Stimulated activated CD8-positive, alpha-beta memory T cell treated with anti-CD3 and anti-CD28 coated beads, Interleukin-4, amount 100 ng/mL, for 1 hour (primary cell): ENCODE results near the gene CLDN8.

Source experiments
- DNase-seq, 2 donors: peaks; one replicate each; pipeline ENCODE4 v3.0.0-alpha.2; 2020; ENCODE audit warnings: low read depth in 2 of 2, low spot score in 1 of 2

The CLDN8 gene

DNA sequence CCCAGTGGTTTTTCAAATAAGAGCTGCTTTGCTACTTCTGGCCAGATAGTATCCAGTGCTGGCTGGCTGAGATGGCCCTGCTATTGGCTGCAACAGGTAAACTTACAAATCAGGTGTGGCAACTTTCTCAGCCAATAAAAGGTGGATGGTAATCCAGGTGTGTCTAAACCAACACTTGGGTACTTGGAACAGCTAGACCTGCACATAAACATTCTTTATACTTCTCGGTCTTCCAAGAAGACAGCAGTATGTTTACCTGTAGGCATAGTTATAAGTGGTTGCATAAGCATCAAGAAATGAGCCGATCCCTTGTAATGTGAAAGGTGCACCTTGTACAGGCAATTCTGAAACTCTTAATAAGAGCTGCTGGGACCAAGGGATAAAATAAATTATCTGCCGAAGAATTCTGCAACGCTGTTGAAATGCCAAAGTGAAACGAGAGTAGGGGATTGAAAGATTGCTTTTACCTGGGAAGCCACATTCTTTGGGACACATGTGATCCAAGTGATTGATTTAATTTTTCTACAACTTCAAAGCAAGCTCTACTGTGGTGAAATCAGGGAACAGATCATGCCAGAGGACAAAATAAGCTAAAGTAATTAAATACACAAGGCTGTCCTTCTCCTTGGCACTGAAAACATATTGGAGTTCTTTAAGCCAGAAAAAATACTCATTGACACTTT lies at the start of gene CLDN8:
TSS of gene CLDN8 (minus strand) at position 57 of the 683 bp plus-strand sequence. CDS start 172 bp downstream, outside the sequence.
- DNase-seq: no peak

- no peak for DNase-seq
These were observed 41.9 kb upstream of the CLDN8 start for GRCh38 chr21:30257773-30258172.

GRCh38 chr21:30256100-30256499 lies 40.2 kb upstream of the CLDN8 start:
- DNase-seq: no peak

DNA sequence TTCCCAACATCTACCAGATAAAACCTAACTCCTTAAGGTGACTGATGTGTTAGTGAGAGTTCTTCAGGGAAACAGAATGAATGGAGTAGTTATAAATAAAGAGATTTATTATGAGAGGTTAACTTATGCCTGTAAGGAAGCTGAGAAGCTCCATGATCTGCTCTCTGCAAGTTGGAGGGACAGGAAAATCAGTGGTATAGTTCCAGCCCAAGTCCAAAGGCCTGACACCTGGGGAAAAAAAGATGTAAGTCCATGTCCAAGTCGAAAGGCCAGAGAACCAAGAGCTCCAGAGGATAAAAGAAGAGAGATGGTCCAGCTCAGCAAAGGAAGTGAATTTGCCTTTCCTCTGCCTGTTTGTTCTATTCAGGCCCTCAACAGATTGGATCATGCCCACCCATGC lies 39.8 kb upstream of the CLDN8 start:
- DNase-seq: no peak

GRCh38 chr21:30251781-30252180 lies 35.9 kb upstream of the CLDN8 start:
- DNase-seq: no peak

DNA sequence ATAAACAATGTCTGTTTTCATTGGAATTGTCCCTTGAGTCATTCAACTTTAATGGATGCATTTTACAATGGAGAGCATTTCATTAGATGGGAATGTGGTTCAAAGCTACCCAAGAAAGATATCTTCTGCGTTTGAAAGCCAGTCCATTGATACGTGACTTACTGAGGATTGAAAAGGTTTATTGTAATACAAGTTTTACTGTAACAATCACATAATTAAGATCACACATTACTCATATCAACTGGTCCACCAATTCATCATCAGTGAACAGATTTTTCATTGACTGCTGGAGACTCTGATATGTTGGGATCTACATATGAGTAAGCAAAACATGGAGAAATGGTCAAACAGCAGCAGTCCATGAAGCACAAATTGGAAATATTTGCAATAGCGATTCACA lies 34.0 kb upstream of the CLDN8 start:
- DNase-seq: no peak

DNA sequence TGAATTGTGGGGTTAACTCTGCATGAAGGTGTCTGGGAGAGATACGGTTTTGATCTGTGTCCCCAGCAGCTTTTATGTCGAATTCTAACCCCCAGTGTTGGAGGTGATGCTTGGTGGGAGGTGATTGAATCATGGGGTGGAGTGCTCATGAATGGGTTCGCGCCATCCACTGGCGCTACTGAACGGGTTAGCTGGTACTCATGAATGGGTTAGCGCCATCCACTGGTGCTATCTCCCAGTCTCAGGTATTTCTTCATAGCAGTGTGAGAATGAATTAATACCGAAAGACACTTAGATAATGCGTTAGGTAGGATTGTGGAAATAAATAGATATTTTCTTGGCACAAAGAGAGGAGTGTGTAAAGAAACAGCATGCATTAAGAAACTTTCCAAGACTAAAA lies 32.9 kb upstream of the CLDN8 start:
- no peak for DNase-seq

DNA sequence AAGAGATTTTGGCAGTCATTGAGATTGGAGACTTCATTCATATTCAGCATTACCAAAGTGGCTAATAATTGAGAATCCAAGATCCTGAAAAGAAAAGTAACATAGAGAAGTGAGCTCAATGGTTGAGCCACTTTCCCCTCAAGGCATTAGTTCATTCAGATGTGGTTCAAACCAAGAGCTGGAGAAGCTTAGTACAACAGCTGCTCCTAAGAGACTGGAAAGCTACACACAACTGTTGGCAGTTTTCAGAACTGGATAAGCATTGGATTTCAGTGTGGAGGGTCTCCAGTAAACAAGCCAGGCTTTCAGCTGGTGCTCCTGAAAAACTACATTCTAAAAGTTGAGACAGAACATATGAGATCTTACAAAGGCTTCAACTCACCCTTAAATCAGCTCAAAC lies 29.2 kb upstream of the CLDN8 start:
- DNase-seq: no peak

- no peak for DNase-seq
These were observed 27.8 kb upstream of the CLDN8 start for GRCh38 chr21:30243691-30244090.

- no peak for DNase-seq
These were observed 24.8 kb upstream of the CLDN8 start for GRCh38 chr21:30240661-30241060.

DNA sequence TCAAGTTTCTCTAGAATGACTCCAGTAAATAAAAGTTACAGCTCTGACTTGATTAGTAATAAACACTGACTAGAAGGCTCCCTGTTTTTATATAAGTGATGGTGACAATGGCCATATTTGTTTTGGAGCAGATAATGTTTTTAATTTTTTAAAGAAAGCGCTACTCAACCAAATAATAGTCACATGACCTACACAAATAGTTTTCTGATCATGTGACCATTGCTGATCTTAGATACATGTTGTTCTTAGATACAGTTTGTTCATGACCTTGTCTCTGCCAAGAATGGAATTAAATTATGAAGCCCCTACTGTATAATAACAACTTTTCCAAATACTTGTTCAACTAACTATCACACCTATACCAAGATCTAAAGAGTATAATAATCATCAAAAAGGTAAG lies 22.3 kb upstream of the CLDN8 start:
- DNase-seq: no peak

DNA sequence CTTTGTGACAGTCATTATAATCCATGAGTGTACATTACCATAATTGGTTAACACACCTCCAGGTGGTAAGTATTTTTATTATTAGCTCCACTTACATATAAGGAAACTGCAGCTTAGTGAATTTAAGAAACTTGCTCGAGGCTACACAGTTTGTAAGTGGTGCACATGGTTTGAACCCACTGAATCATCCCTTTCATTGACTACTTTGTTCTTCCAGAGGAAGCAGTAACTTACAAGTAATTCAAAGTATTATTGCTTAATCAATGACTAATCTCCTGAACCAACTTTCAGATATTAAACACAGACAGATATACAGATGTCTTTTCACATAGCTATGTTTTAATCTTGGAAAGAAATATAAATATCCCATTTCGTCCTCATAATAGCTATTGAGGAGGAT lies 18.7 kb upstream of the CLDN8 start:
- no peak for DNase-seq

DNA sequence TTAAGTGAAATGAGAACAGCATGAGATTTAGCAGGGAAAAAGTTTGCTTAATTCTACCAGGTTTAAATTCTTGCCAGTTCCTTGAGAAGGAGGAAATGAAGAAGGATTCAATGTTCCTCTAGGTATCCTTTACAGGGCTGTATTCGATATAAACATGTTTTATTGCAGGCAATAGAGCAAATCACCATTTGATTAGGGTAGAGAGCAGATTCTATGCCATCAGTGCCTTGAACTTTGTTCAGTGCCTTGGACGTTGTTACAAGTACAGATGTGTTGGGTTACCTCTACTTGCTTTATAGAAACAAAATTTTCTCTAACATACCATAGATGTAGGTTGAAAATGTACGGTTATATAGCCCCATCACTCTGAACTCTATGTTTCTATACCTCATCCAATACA lies 18.2 kb upstream of the CLDN8 start:
- no peak for DNase-seq

- no peak for DNase-seq
These were observed 17.5 kb upstream of the CLDN8 start for GRCh38 chr21:30233228-30234020.

- no peak for DNase-seq
These were observed 16.1 kb upstream of the CLDN8 start for GRCh38 chr21:30232011-30232410.

GRCh38 chr21:30227633-30228404 lies 11.9 kb upstream of the CLDN8 start:
- DNase-seq: no peak

DNA sequence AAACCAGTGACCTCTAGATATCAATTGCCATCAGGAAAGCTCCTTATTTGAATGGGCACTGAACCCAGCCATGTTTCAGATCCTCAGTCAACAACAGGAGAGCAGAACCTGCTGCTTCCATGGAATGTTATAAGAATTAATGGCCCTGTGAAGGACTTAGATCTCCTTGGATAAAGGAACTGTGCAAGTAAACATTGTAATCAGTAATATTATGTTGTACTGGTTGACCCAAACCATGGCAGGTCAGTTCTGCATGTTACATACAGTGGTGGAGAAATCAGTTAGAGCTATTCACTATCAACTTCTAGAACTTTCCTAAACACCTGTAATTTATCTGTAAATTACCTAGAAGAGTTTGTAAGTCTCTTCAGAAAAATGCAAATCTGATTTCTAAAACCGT lies 11.2 kb upstream of the CLDN8 start:
- no peak for DNase-seq

- no peak for DNase-seq
These were observed 7.7 kb upstream of the CLDN8 start for GRCh38 chr21:30223596-30223995.

DNA sequence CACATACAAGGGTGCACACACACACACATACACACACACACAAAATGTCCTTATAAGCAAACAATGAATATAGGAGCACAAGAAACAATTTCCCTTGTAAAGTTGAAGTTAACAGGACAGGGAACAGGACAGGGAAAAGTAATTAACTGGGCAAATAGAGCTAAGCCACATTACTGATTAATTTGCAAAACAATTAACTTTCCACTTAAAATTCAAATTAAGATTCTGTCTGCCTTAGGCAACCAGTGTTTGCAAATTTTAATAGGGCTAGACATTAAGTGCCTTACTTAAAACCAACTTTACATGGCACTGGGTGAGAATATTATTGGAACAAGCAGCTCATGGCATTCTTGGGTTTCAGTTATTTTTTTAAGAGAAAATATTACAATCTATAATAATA lies 6.8 kb upstream of the CLDN8 start:
- DNase-seq: no peak

- DNase-seq: no peak
These were observed 4.8 kb downstream of the CLDN8 start for GRCh38 chr21:30211071-30211470.

DNA sequence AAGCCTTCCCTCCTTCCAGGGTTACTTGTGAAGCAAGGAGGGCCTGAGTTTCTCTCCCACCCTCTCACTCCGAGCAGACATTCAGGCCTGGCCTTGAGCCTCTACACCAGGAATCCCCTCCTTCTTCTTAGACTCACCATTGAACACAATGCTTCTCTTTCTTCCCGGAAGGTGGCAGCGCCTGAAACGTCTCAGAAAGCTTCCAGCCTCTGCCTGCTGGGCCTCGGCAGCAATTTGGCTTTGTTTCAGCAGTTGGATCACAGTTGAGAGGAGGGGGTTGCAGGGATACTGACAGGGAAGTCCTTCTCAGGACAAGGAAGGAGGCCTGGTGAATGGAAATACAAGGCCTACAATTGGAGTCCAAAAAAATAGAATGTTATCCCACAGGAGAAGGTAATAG lies 6.3 kb downstream of the CLDN8 start:
- DNase-seq: no peak

GRCh38 chr21:30207252-30207579 lies 8.7 kb downstream of the CLDN8 start:
- no peak for DNase-seq
